HTR-8/SVneo (cell line): ENCODE measurements around the gene PAFAH1B1.
A peak's percentile ranks its signal among the peaks of the same experiment; 100 is the strongest.
"Not testable (repeated sequence)": the region's sequence is repeated elsewhere in the genome, so short reads cannot be mapped to it uniquely, and the experiment has no call there.

Experiments used
- DNase-seq: peaks from one replicate; pipeline ENCODE4 v3.0.0; 2011; ENCODE audit warnings: low spot score, mixed read lengths; ENCODE audit not compliant: insufficient read length
- FAIRE-seq: peaks from 2 replicates; lab custom pipeline; 2011; peaks lifted over from hg19 to GRCh38; lab: Jason Lieb, UNC

The PAFAH1B1 gene

GRCh38 chr17:2592971-2593820 lies at the start of gene PAFAH1B1:
Gene PAFAH1B1, plus strand, starts transcription at chr17:2593654. Its CDS starts 44,635 bp downstream, at chr17:2638289.
- peak; percentile 94 for DNase-seq
- FAIRE-seq: peak; percentile 79

- no peak for FAIRE-seq
- DNase-seq: no peak
These were observed 48.1 kb upstream of the PAFAH1B1 start for GRCh38 chr17:2545393-2545792.

GRCh38 chr17:2547176-2547575 lies 46.3 kb upstream of the PAFAH1B1 start:
- FAIRE-seq (no peak), DNase-seq (peak; percentile 46)

GRCh38 chr17:2548026-2548425 lies 45.4 kb upstream of the PAFAH1B1 start:
- not testable (repeated sequence) for FAIRE-seq, DNase-seq

- DNase-seq (no peak), FAIRE-seq (no peak)
These were observed 43.9 kb upstream of the PAFAH1B1 start for GRCh38 chr17:2549392-2550211.

- DNase-seq (no peak), FAIRE-seq (no peak)
These were observed 42.0 kb upstream of the PAFAH1B1 start for GRCh38 chr17:2551493-2551892.

GRCh38 chr17:2551928-2552327 lies 41.5 kb upstream of the PAFAH1B1 start:
- FAIRE-seq (no peak), DNase-seq (no peak)

GRCh38 chr17:2560658-2561057 lies 32.8 kb upstream of the PAFAH1B1 start:
- no peak for FAIRE-seq
- no peak for DNase-seq

GRCh38 chr17:2562162-2562858 lies 31.1 kb upstream of the PAFAH1B1 start:
- DNase-seq: no peak
- FAIRE-seq: no peak

GRCh38 chr17:2563061-2563460 lies 30.4 kb upstream of the PAFAH1B1 start:
- no peak for FAIRE-seq
- DNase-seq: no peak

GRCh38 chr17:2563543-2563942 lies 29.9 kb upstream of the PAFAH1B1 start:
- FAIRE-seq (no peak), DNase-seq (no peak)

- DNase-seq: no peak
These were observed 28.6 kb upstream of the PAFAH1B1 start for GRCh38 chr17:2564877-2565276.

GRCh38 chr17:2566056-2566455 lies 27.4 kb upstream of the PAFAH1B1 start:
- FAIRE-seq (no peak), DNase-seq (no peak)

More at GRCh38 chr17:2564877-2565276, 28.6 kb upstream of the PAFAH1B1 start:
- FAIRE-seq: peak; percentile 16

GRCh38 chr17:2571523-2572303 lies 21.7 kb upstream of the PAFAH1B1 start:
- DNase-seq (no peak), FAIRE-seq (peak; percentile 36)

GRCh38 chr17:2572304-2572609 lies 21.2 kb upstream of the PAFAH1B1 start:
- not testable (repeated sequence) for DNase-seq, FAIRE-seq

- FAIRE-seq: no peak
- no peak for DNase-seq
These were observed 13.3 kb upstream of the PAFAH1B1 start for GRCh38 chr17:2580151-2580550.

- DNase-seq (no peak), FAIRE-seq (no peak)
These were observed 12.8 kb upstream of the PAFAH1B1 start for GRCh38 chr17:2580661-2581060.

GRCh38 chr17:2582493-2582892 lies 11.0 kb upstream of the PAFAH1B1 start:
- FAIRE-seq: no peak

GRCh38 chr17:2591040-2591640 lies 2.3 kb upstream of the PAFAH1B1 start:
- no peak for DNase-seq
- FAIRE-seq: no peak

More at GRCh38 chr17:2582493-2582892, 11.0 kb upstream of the PAFAH1B1 start:
- DNase-seq: no peak
